ENCODE data around the gene GNG2.

GNG2 gene

DNA sequence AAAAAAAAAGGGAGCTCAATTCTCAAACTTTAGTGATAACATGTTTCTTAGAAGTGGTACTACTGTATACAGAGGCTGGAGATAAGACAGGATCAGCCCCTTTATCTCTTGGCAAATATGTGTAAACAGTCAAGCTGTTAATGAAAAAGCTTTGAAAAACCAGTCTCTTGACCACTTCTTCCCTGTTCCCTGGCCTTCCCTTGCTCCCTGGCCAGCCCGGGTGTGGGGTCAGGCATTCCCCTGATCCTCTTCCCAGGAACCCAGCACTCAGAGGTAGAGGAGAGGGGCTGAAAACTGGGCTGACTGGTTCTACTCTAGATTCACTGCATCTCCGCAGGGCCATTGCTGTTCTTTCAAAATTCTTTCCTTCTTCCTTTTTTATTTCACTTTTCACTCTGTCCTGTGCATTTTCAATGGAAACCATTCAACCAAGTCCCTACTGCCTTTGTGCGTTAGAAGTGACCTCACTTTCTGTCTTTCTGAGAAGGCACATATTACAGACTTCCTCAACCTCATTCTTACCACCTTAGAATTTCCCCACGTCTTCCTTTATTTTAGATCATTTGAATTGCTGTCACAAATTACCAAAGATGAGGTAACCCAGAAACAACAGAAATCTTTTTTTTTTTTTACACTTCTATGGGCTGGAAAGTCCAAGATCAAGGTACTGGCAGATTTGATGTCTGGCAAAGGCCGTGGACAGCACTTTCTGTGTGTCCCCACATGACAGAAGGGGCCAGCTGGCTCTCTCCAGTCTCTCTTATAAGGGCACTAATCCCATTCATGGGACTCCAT, 5.7 kb downstream of the GNG2 start:
- H3K27me3 ChIP-seq (ENCODE audit: insufficient read depth, low read depth, severe bottlenecking), result no peaks in the 10 kb centered on the region
- H3K27ac ChIP-seq, result no peak overlapping the region
- no peaks in the 10 kb centered on the region for H3K36me3 ChIP-seq
- H3K4me3 ChIP-seq (ENCODE audit: low read depth, low read length), result no peak overlapping the region
- peak; percentile 15 for DNase-seq
- TF ChIP-seq, protein P1, sequence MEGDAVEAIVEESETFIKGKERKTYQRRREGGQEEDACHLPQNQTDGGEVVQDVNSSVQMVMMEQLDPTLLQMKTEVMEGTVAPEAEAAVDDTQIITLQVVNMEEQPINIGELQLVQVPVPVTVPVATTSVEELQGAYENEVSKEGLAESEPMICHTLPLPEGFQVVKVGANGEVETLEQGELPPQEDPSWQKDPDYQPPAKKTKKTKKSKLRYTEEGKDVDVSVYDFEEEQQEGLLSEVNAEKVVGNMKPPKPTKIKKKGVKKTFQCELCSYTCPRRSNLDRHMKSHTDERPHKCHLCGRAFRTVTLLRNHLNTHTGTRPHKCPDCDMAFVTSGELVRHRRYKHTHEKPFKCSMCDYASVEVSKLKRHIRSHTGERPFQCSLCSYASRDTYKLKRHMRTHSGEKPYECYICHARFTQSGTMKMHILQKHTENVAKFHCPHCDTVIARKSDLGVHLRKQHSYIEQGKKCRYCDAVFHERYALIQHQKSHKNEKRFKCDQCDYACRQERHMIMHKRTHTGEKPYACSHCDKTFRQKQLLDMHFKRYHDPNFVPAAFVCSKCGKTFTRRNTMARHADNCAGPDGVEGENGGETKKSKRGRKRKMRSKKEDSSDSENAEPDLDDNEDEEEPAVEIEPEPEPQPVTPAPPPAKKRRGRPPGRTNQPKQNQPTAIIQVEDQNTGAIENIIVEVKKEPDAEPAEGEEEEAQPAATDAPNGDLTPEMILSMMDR (IDR thresholded peaks at IDR 0.05; ENCODE audit: low read depth, low read length), result no peak
- H3K9me3 ChIP-seq (ENCODE audit: severe bottlenecking), result no peaks in the 10 kb centered on the region

DNA sequence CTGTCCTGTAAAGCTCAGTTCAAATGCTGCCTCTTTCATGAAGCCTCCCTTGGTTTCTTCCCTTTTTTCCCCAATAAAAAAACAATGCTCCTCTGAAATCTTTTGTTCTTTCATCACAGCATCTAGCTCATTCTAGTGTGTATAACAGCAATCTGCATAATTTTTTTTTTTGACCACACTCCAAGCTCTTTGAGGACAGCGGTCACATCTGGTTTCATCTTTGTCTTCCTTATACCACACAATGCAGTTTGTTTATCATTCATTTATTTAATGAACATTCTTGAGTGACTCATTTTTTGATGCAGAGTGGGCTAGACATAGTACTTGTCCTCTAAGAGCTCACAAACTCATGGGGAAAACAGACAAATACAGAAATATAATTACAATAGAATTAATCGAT, 7.3 kb downstream of the GNG2 start:
- Histone ChIP-seq H3K4me3 (ENCODE audit: low read depth, low read length) (no peak overlapping the region), H3K36me3 (no peaks in the 10 kb centered on the region), H3K9me3 (ENCODE audit: severe bottlenecking) (no peaks in the 10 kb centered on the region), H3K27ac (no peak overlapping the region), H3K27me3 (ENCODE audit: insufficient read depth, low read depth, severe bottlenecking) (no peaks in the 10 kb centered on the region)
- no peak for DNase-seq
- TF ChIP-seq, protein P1 (IDR thresholded peaks at IDR 0.05; ENCODE audit: low read depth, low read length), result no peak

DNA sequence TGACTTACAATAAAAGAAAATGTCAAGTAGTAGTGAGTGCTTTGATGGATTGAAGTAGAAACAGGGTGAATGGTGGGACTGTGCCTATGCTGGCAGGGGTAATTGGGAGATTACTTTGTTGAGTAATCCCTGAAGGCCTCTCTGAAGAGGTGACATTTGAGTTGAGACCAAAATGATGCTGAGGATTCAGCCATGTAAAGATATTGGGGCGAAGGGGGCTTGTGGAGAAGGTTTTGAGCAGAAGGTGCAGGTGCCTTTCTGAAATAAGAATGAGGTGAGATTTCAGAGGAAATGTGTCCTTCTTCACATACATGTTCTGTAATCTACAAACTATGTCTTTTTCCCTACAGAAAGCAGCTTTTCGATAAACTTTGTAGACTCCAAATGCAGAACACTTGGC, 8.0 kb downstream of the GNG2 start:
- H3K27ac ChIP-seq, result no peak overlapping the region
- no peaks in the 10 kb centered on the region for H3K36me3 ChIP-seq
- no peaks in the 10 kb centered on the region for H3K27me3 ChIP-seq (ENCODE audit: insufficient read depth, low read depth, severe bottlenecking)
- TF ChIP-seq, protein P1 (IDR thresholded peaks at IDR 0.05; ENCODE audit: low read depth, low read length), result no peak
- no peaks in the 10 kb centered on the region for H3K9me3 ChIP-seq (ENCODE audit: severe bottlenecking)
- DNase-seq, result no peak
- H3K4me3 ChIP-seq (ENCODE audit: low read depth, low read length), result no peak overlapping the region

DNA sequence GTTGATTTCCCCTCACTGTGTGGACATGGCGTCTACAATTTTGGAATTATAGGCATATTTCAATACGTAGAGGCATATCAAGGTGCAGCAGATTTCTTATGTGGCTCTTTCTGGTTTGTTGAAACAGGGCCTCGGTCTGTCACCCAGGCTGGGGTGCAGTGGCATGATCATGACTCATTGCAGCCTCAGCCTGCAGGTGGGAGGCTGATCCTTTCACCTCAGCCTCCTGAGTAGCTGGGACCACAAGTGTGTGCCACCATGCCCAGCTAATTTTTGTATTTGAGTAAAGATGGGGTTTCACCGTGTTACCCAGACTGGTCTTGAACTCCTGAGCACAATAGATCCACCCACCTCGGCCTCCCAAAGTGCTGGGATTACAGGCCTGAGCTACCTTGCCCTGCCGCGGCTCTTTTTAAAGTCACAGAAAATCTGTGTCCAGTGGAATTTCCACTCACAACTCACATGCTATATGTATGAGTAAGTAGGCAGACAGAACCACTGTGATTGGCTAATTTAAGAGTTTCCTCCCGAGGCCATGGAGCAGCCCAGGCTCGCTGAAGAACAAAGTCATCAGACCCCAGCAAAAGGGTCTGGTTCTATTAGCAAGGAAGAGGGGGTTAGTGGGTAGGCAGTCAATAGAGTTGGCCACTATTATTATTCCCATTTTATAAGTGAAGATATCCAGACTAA, 9.1 kb downstream of the GNG2 start:
- H3K4me3 ChIP-seq (ENCODE audit: low read depth, low read length), result no peak overlapping the region
- TF ChIP-seq, protein P1 (IDR thresholded peaks at IDR 0.05; ENCODE audit: low read depth, low read length), result no peak
- H3K27me3 ChIP-seq (ENCODE audit: insufficient read depth, low read depth, severe bottlenecking), result no peaks in the 10 kb centered on the region
- no peaks in the 10 kb centered on the region for H3K9me3 ChIP-seq (ENCODE audit: severe bottlenecking)
- H3K36me3 ChIP-seq, result no peaks in the 10 kb centered on the region
- no peak for DNase-seq
- H3K27ac ChIP-seq, result no peak overlapping the region

DNA sequence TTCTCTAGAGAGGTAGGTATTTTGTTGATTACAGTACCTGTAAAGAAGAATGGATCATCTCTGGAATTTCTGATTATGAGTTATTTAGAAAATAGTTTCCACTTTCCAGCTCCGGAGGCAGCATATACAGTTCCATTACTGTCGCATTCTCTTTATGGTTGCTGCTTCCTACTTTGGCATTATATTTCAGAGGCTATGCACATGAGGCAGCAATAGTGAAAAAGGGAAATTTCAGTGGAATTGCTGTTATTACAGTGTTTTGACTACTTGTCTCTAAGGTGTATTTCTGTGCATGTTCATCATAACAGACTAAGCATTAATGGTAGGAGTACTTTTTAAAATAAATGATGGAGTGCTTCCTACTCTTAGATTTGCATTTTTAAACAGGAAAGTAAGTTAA, 10.2 kb downstream of the GNG2 start:
- Histone ChIP-seq H3K36me3 (no peaks in the 10 kb centered on the region), H3K27me3 (ENCODE audit: insufficient read depth, low read depth, severe bottlenecking) (no peaks in the 10 kb centered on the region), H3K9me3 (ENCODE audit: severe bottlenecking) (no peaks in the 10 kb centered on the region), H3K4me3 (ENCODE audit: low read depth, low read length) (no peak overlapping the region), H3K27ac (no peak overlapping the region)
- TF ChIP-seq, protein P1 (IDR thresholded peaks at IDR 0.05; ENCODE audit: low read depth, low read length), result no peak
- DNase-seq, result no peak

Measured in WERI-Rb-1 (cell line).